A549 (cell line): Measurements from ENCODE around the gene RAB37. TPM values are rescaled to one million over a fixed set of nuclear protein-coding genes. Genes with fewer than 3 reads are reported as not detected.

Experiments
- ATAC-seq, 2 experiments: fragments of 200-7000 bp in 1 of 2; fragments of >200 bp in 1 of 2; cut with Nextera tagmentation in 1 of 2; cut with Tn5 transposase in 1 of 2; 3 replicates each; pipeline versions ENCODE4 v1.8.0 to v1.9.1; 2018 to 2020; ENCODE audit warnings: mild to moderate bottlenecking in 1 of 2, moderate library complexity in 1 of 2
- CTCF ChIA-PET: fragments of 300-600 bp; sonication (Branson Sonifier 250); formaldehyde crosslinking; extraction: SDS; loops from one replicate; lab custom pipeline; 2021; ENCODE audit warnings: antibody characterized with exemption, inconsistent platforms; lab: Yijun Ruan, JAX
- POLR2A ChIA-PET: fragments of 350-600 bp; formaldehyde crosslinking; extraction: SDS; loops from one replicate; lab custom pipeline; 2021; ENCODE audit warnings: antibody characterized with exemption, inconsistent platforms; lab: Yijun Ruan, JAX
- DNase-seq, 2 experiments: peaks; one replicate each; pipeline versions ENCODE4 v3.0.0 to v3.0.0-alpha.2; 2011 to 2016; ENCODE audit warnings: low read depth in 1 of 2, low spot score in 1 of 2
- FAIRE-seq: peaks from 2 replicates; lab custom pipeline; 2011; peaks lifted over from hg19 to GRCh38; lab: Jason Lieb, UNC
- H3K27ac ChIP-seq, 2 experiments: fragments of >200 bp; sonication (Bioruptor Twin); formaldehyde crosslinking; 3 replicates each; pipeline ENCODE4 v1.5.1; 2016 to 2017
- H3K4me1 ChIP-seq: fragments of >200 bp; sonication (Bioruptor Twin); formaldehyde crosslinking; 3 replicates; pipeline ENCODE4 v1.6.1; 2016
- H3K4me2 ChIP-seq: fragments of >200 bp; sonication (Bioruptor Twin); formaldehyde crosslinking; 3 replicates; pipeline ENCODE4 v1.6.1; 2016
- H3K4me3 ChIP-seq: fragments of >200 bp; sonication (Bioruptor Twin); formaldehyde crosslinking; 3 replicates; pipeline ENCODE4 v1.5.1; 2016
- H3K9me3 ChIP-seq: fragments of >200 bp; sonication (Bioruptor Twin); formaldehyde crosslinking; 3 replicates; pipeline ENCODE4 v1.6.1; 2016
- BCL3 ChIP-seq: fragments of >200 bp; sonication (Bioruptor Twin); formaldehyde crosslinking; IDR thresholded peaks from 3 replicates; pipeline ENCODE4 v1.6.1; 2016
- CBX8 ChIP-seq: fragments of 200-600 bp; sonication (generic); IDR thresholded peaks from 2 replicates; pipeline ENCODE4 v1.6.1; 2016
- CEBPB ChIP-seq, 2 experiments: fragments of >200 bp in 1 of 2; sonication (Bioruptor Twin) in 1 of 2; formaldehyde crosslinking in 1 of 2; IDR thresholded peaks; 2 replicates each; pipeline ENCODE4 v1.6.1; 2012 to 2016
- E2F6 ChIP-seq: IDR thresholded peaks from 2 replicates; pipeline ENCODE4 v1.6.1; 2012; ENCODE audit warnings: low read depth, borderline replicate concordance
- ELK1 ChIP-seq: fragments of 150-350 bp; IDR thresholded peaks from 2 replicates; pipeline ENCODE4 v1.6.1; 2014; ENCODE audit warnings: low read depth, mild to moderate bottlenecking, low read length
- ESRRA ChIP-seq: fragments of 150-350 bp; IDR thresholded peaks from 2 replicates; pipeline ENCODE4 v1.6.1; 2014; ENCODE audit warnings: mild to moderate bottlenecking, low read length, borderline replicate concordance
- FOSB ChIP-seq: fragments of 250-450 bp; sonication (Bioruptor Pico); IDR thresholded peaks from 2 replicates; pipeline ENCODE4 v1.5.0; 2020; ENCODE audit warnings: mild to moderate bottlenecking, moderate library complexity
- FOSL2 ChIP-seq, 2 experiments: fragments of 450-650 bp in 1 of 2; fragments of >200 bp in 1 of 2; sonication (Bioruptor Twin) in 1 of 2; formaldehyde crosslinking; IDR thresholded peaks; 2 replicates each; pipeline versions ENCODE4 v1.5.0 to v1.6.1; 2016 to 2020; ENCODE audit warnings: mild to moderate bottlenecking in 1 of 2, moderate library complexity in 1 of 2
- FOXS1 ChIP-seq: fragments of 250-450 bp; sonication (Bioruptor Pico); IDR thresholded peaks from 2 replicates; pipeline ENCODE4 v1.5.0; 2020; ENCODE audit warnings: mild to moderate bottlenecking, moderate library complexity
- GATA3 ChIP-seq: IDR thresholded peaks from 2 replicates; pipeline ENCODE4 v1.6.1; 2012; ENCODE audit warnings: borderline replicate concordance
- HES2 ChIP-seq: fragments of >200 bp; sonication (Bioruptor Twin); formaldehyde crosslinking; IDR thresholded peaks from 2 replicates; pipeline ENCODE4 v1.6.1; 2016
- HEYL ChIP-seq: fragments of 250-450 bp; sonication (Bioruptor Pico); IDR thresholded peaks from 2 replicates; pipeline ENCODE4 v1.8.0; 2021; ENCODE audit warnings: mild to moderate bottlenecking, moderate library complexity
- HMGXB4 ChIP-seq: fragments of 250-450 bp; sonication (Bioruptor Pico); IDR thresholded peaks from 2 replicates; pipeline ENCODE4 v1.5.0; 2021; ENCODE audit warnings: mild to moderate bottlenecking, moderate library complexity, borderline replicate concordance
- HOXA7 ChIP-seq: fragments of 250-450 bp; sonication (Bioruptor Pico); IDR thresholded peaks from 2 replicates; pipeline ENCODE4 v1.5.0; 2020; ENCODE audit warnings: mild to moderate bottlenecking, moderate library complexity
- HOXB5 ChIP-seq: fragments of 250-450 bp; sonication (Bioruptor Pico); IDR thresholded peaks from 2 replicates; pipeline ENCODE4 v1.5.0; 2020; ENCODE audit warnings: mild to moderate bottlenecking, moderate library complexity
- JUNB ChIP-seq: fragments of >200 bp; sonication (Bioruptor Twin); formaldehyde crosslinking; IDR thresholded peaks from 2 replicates; pipeline ENCODE4 v1.6.1; 2016
- KDM5A ChIP-seq: fragments of 200-600 bp; sonication (generic); IDR thresholded peaks from 2 replicates; pipeline ENCODE4 v1.6.1; 2016; ENCODE audit warnings: antibody characterized with exemption, mild to moderate bottlenecking
- MAX ChIP-seq: IDR thresholded peaks from 2 replicates; pipeline ENCODE4 v1.6.1; 2012
- MAZ ChIP-seq: fragments of 150-350 bp; IDR thresholded peaks from 2 replicates; pipeline ENCODE4 v1.6.1; 2014; ENCODE audit warnings: antibody characterized with exemption, low read depth, low read length, borderline replicate concordance
- MYC ChIP-seq: IDR thresholded peaks from 2 replicates; pipeline ENCODE4 v1.6.1; 2012; ENCODE audit warnings: mild to moderate bottlenecking, inconsistent platforms, low read length, improper control_type of control experiment, borderline replicate concordance
- NPAS2 ChIP-seq: fragments of 250-450 bp; sonication (Bioruptor Pico); IDR thresholded peaks from 2 replicates; pipeline ENCODE4 v1.8.0; 2022; ENCODE audit warnings: mild to moderate bottlenecking, moderate library complexity, borderline replicate concordance
- PBX3 ChIP-seq: IDR thresholded peaks from 2 replicates; pipeline ENCODE4 v1.6.1; 2012
- RARB ChIP-seq: fragments of 250-450 bp; sonication (Bioruptor Pico); IDR thresholded peaks from 2 replicates; pipeline ENCODE4 v1.8.0; 2021; ENCODE audit warnings: mild to moderate bottlenecking, moderate library complexity
- RCOR1 ChIP-seq: fragments of 150-350 bp; IDR thresholded peaks from 2 replicates; pipeline ENCODE4 v1.6.1; 2014; ENCODE audit warnings: antibody characterized with exemption, low read length, low read depth
- RFX5 ChIP-seq: fragments of 450-650 bp; IDR thresholded peaks from 2 replicates; pipeline ENCODE4 v1.7.1; 2014; ENCODE audit warnings: antibody characterized with exemption, mild to moderate bottlenecking, moderate library complexity
- ZC3H11A ChIP-seq: fragments of 450-650 bp; IDR thresholded peaks from 2 replicates; pipeline ENCODE4 v1.6.1; 2014; ENCODE audit warnings: antibody characterized with exemption, mild to moderate bottlenecking
- ZFP36 ChIP-seq: fragments of 450-650 bp; IDR thresholded peaks from 2 replicates; pipeline ENCODE4 v1.6.1; 2014; ENCODE audit warnings: borderline replicate concordance; ENCODE audit not compliant: partially characterized antibody
- ZNF302 ChIP-seq: fragments of 250-450 bp; sonication (Bioruptor Pico); IDR thresholded peaks from 2 replicates; pipeline ENCODE4 v1.9.0; 2021; ENCODE audit warnings: inconsistent platforms, mild to moderate bottlenecking, moderate library complexity
- WGBS: methylation state at CpG from one replicate; pipeline ENCODE4 v1.1.6; 2017; ENCODE audit errors: missing lambda C conversion rate; 5-methylcytosine and 5-hydroxymethylcytosine counted together
- polyA plus RNA-seq, 4 experiments: library from polyadenylated mRNA; depleted of rRNA in 3 of 4; stranded (reverse); fragments of >200 nt; fragmentation: RNase III in 1 of 4; extraction: RNeasy Plus Mini Kit Qiagen cat#74134 plus additional on column Dnase treatment in 1 of 4; gene quantifications; 2 replicates in 3 of 4; 3 replicates in 1 of 4; pipeline ENCODE4 v1.2.3, GENCODE V29; 2011 to 2017

The RAB37 gene
- polyA plus RNA-seq, 2 of the 4 experiments (the other 2 are of a cell fraction) = 2.4 to 15.8 TPM

GRCh38 chr17:74725111-74725510 is 11.9 kb upstream of the RAB37 start:
- POLR2A ChIA-PET = no interaction called here
- Histone ChIP-seq H3K27ac (no peak overlapping the region), H3K4me2 (no peak overlapping the region), H3K4me3 (no peak overlapping the region), H3K4me1 (no peaks in the 10 kb centered on the region)
- no peak for ATAC-seq
- DNase-seq = no peak
- 26% methylated on average over 3 of the region's 3 CpGs for WGBS
- TF ChIP-seq HOXA7 (CRISPR knock-in tag) (no peak), RCOR1 (no peak), E2F6 (no peak), CEBPB (IDR thresholded peaks at IDR 0.05) (no peak), MAX (no peak), JUNB (no peak), HMGXB4 (CRISPR knock-in tag) (no peak), NPAS2 (no peak), MAZ (no peak), HEYL (CRISPR knock-in tag) (no peak), ESRRA (no peak), HES2 (no peak), KDM5A (no peak), FOSL2 (IDR thresholded peaks at IDR 0.05) (no peak), FOSL2 (CRISPR knock-in tag; IDR thresholded peaks at IDR 0.05) (no peak), FOXS1 (CRISPR knock-in tag) (no peak), MYC (no peak), FOSB (no peak), ZNF302 (CRISPR knock-in tag) (no peak), CBX8 (no peak), ELK1 (no peak)
- TF ChIP-seq, all 56 proteins: peak for 0
- peaks cover 7% of the 10 kb centered on the region for H3K9me3 ChIP-seq
- no peak for FAIRE-seq
- CTCF ChIA-PET = interaction anchor here (0.6 to 5.5 kb wide), 6 partner anchors 10 to 279 kb away, joined by 3 to 48 read pairs (median 8); partner anchors contain the start of genes CD300H and RAB37

- TF ChIP-seq BCL3 (no peak), FOSB (no peak), MAX (no peak), ZC3H11A (no peak), RFX5 (no peak), HOXB5 (CRISPR knock-in tag) (no peak), RARB (CRISPR knock-in tag) (no peak), ZFP36 (no peak), PBX3 (no peak), GATA3 (no peak), CEBPB (IDR thresholded peaks at IDR 0.05) (no peak)
- Histone ChIP-seq H3K27ac (no peak overlapping the region), H3K9me3 (peaks cover 7% of the 10 kb centered on the region), H3K4me3 (no peak overlapping the region), H3K4me1 (no peaks in the 10 kb centered on the region), H3K4me2 (no peak overlapping the region)
- WGBS = 47% methylated on average over 3 of the region's 3 CpGs
- ATAC-seq (no peak), FAIRE-seq (peak; percentile 36), DNase-seq (no peak)
- POLR2A ChIA-PET = no interaction called here
- CTCF ChIA-PET = no interaction called here
Measured at GRCh38 chr17:74728033-74728701, 8.9 kb upstream of the RAB37 start.
